ENCODE measurements around the gene NINJ2. TPM values are rescaled to one million over a fixed set of nuclear protein-coding genes. Genes with fewer than 3 reads are reported as not detected.

The NINJ2 gene
- total RNA-seq, 1 donor = 0.43 TPM

DNA sequence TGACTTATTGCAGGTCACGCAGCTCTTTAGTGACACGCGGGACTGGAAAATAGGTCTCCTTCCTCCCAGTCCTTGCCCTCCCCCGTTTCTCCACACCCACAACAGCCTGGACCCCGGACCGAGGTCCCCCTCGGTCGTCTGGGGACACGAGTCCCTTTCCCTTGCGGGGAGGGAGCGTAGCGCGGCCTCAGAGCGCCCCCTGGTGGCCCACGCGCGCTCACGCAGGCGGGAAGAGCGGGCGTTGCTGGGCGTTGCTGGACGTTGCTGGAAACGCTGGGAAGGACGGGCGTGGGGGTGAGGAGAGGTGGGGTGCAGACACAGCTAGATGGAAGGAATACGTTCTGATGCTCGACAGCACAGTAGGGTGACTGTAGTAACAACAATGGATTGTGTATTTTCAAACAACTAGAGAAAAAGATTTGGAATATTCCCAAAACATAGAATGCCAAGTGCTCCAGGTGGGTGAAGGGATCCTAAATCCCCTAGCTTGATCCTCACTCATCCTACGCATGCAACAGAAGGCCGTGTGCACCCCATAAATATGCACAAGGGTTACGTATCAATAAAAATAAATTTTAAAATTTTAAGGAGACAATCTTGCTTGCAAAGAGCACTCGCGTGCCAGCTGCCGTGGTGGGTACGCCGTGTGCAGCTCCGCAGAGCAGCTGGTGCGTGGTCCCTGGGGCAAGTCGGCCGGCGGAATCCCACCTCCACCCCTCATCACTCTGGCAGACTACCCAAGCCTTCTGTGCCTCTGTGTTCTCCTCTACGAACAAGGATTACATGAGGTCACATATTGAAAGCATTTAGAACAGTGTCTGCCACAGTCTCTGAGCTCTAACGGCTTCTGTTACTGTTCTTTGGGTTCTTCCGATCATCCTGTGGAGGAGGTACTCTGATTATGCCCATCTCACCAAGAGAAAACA is 116.1 kb downstream of the NINJ2 start:
- TF ChIP-seq, protein P1, sequence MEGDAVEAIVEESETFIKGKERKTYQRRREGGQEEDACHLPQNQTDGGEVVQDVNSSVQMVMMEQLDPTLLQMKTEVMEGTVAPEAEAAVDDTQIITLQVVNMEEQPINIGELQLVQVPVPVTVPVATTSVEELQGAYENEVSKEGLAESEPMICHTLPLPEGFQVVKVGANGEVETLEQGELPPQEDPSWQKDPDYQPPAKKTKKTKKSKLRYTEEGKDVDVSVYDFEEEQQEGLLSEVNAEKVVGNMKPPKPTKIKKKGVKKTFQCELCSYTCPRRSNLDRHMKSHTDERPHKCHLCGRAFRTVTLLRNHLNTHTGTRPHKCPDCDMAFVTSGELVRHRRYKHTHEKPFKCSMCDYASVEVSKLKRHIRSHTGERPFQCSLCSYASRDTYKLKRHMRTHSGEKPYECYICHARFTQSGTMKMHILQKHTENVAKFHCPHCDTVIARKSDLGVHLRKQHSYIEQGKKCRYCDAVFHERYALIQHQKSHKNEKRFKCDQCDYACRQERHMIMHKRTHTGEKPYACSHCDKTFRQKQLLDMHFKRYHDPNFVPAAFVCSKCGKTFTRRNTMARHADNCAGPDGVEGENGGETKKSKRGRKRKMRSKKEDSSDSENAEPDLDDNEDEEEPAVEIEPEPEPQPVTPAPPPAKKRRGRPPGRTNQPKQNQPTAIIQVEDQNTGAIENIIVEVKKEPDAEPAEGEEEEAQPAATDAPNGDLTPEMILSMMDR (IDR thresholded peaks at IDR 0.05; ENCODE audit: insufficient read depth, low read depth, low read length) = peak; percentile 98
- H3K4me3 ChIP-seq (ENCODE audit: low read depth, low read length) = peak overlapping the region; percentile 3
- peak; percentile 45 for DNase-seq (ENCODE audit: low read depth)

- peak overlapping the region; percentile 3 for H3K4me3 ChIP-seq (ENCODE audit: low read depth, low read length)
- TF ChIP-seq, protein P1 (IDR thresholded peaks at IDR 0.05; ENCODE audit: insufficient read depth, low read depth, low read length) = no peak
- DNase-seq (ENCODE audit: low read depth) = no peak
Observed at GRCh38 chr12:546265-546919, 116.9 kb downstream of the NINJ2 start.

GRCh38 chr12:545835-546234 is 117.4 kb downstream of the NINJ2 start:
- H3K4me3 ChIP-seq (ENCODE audit: low read depth, low read length) = no peak overlapping the region
- DNase-seq (ENCODE audit: low read depth) = no peak
- TF ChIP-seq, protein P1 (IDR thresholded peaks at IDR 0.05; ENCODE audit: insufficient read depth, low read depth, low read length) = no peak

GRCh38 chr12:544941-545635 is 118.2 kb downstream of the NINJ2 start:
- TF ChIP-seq, protein P1 (IDR thresholded peaks at IDR 0.05; ENCODE audit: insufficient read depth, low read depth, low read length) = no peak
- DNase-seq (ENCODE audit: low read depth) = no peak
- H3K4me3 ChIP-seq (ENCODE audit: low read depth, low read length) = no peak overlapping the region

- H3K4me3 ChIP-seq (ENCODE audit: low read depth, low read length) = no peak overlapping the region
- DNase-seq (ENCODE audit: low read depth) = no peak
- TF ChIP-seq, protein P1 (IDR thresholded peaks at IDR 0.05; ENCODE audit: insufficient read depth, low read depth, low read length) = no peak
Observed at GRCh38 chr12:544142-544541, 119.1 kb downstream of the NINJ2 start.

DNA sequence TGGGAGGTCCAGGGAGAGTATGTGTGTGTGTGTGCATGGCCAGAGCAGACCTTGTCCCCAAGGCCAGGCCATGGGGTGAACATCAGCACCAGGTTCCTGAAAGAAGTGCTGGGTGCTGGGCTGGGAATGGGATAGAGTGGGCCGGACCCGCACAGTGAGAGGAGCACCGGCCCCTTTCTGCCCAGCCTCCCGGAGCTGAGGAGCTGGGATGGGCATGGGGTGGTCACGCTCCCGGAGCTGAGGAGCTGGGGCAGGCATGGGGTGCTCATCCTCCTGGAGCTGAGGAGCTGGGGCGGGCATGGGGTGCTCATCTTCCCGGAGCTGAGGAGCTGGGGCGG is 120.2 kb downstream of the NINJ2 start:
- no peak for DNase-seq (ENCODE audit: low read depth)
- TF ChIP-seq, protein P1 (IDR thresholded peaks at IDR 0.05; ENCODE audit: insufficient read depth, low read depth, low read length) = no peak
- H3K4me3 ChIP-seq (ENCODE audit: low read depth, low read length) = no peak overlapping the region

All from fibroblast of villous mesenchyme (primary cell).